BLaER1 treated with 17β-estradiol and CSF1 and Interleukin-3, amounts not matched to agents 10 nM and 100 nM (cell line): ENCODE measurements around the gene IGF1.

Experiments
- H3K27ac ChIP-seq, 11 experiments: shearing (Covaris generic); formaldehyde crosslinking; 2 replicates each; pipeline ENCODE4 v1.8.1; 2022
- H3K27me3 ChIP-seq, 11 experiments: shearing (Covaris generic); formaldehyde crosslinking; 2 replicates each; pipeline ENCODE4 v1.8.1; 2022
- H3K36me3 ChIP-seq, 11 experiments: shearing (Covaris generic); formaldehyde crosslinking; 2 replicates each; pipeline ENCODE4 v1.8.1; 2022
- H3K4me1 ChIP-seq, 10 experiments: shearing (Covaris generic); formaldehyde crosslinking; 2 replicates each; pipeline ENCODE4 v1.8.1; 2022
- H3K4me2 ChIP-seq, 11 experiments: shearing (Covaris generic); formaldehyde crosslinking; 2 replicates each; pipeline ENCODE4 v1.8.1; 2022
- H3K4me3 ChIP-seq, 10 experiments: shearing (Covaris generic); formaldehyde crosslinking; 2 replicates each; pipeline ENCODE4 v1.8.1; 2022
- H3K9ac ChIP-seq, 11 experiments: shearing (Covaris generic); formaldehyde crosslinking; 2 replicates each; pipeline ENCODE4 v1.8.1; 2022
- H3K9me3 ChIP-seq, 11 experiments: shearing (Covaris generic); formaldehyde crosslinking; replicated peaks in 1 of 11; 2 replicates each; pipeline ENCODE4 v1.8.1; 2022
- H4K20me1 ChIP-seq, 11 experiments: shearing (Covaris generic); formaldehyde crosslinking; 2 replicates each; pipeline ENCODE4 v1.8.1; 2022
- Cebpa-rat ChIP-seq, 11 experiments: shearing (Covaris generic); IDR thresholded peaks; 2 replicates each; pipeline ENCODE4 v1.8.1; 2022

IGF1 gene

DNA sequence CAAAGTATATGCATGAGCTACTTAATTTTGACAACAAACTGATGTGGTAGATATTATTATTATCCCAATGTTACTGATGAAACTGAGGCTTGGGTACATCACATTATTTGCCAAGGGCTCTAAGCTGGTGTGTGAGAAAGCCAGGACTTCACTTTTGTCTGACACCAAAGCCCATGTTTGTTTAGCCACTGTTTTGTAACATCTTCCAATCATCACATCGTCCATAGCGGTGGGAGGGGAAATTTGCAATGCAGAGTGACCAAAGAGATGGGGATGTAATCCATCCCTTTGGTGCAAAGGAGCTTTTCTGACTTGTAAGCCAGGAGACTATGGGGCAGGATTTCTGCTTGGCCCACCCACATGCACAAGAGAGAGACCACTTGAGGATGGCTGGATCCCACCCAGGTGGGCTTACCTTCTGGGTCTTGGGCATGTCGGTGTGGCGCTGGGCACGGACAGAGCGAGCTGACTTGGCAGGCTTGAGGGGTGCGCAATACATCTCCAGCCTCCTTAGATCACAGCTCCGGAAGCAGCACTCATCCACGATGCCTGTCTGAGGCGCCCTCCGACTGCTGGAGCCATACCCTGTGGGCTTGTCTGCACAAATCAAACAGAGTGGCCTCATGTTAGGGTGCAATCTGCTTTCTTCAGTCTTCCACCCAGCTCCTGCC, 61.1 kb downstream of the IGF1 start:
- Histone ChIP-seq H3K27me3 (no peaks in the 10 kb centered on the region), H3K36me3 (no peaks in the 10 kb centered on the region), H3K4me3 (no peak overlapping the region), H3K4me2 (no peak overlapping the region), H3K4me1 (peaks cover 0 to 16% (median 0%) of the 10 kb centered on the region in 10 experiments; a peak in 4 of 20 replicates), H4K20me1 (no peaks in the 10 kb centered on the region), H3K9ac (no peak overlapping the region), H3K9me3 (no peaks in the 10 kb centered on the region), H3K27ac (no peak overlapping the region)
- TF ChIP-seq Cebpa-rat (IDR thresholded peaks at IDR 0.05), result no peak

DNA sequence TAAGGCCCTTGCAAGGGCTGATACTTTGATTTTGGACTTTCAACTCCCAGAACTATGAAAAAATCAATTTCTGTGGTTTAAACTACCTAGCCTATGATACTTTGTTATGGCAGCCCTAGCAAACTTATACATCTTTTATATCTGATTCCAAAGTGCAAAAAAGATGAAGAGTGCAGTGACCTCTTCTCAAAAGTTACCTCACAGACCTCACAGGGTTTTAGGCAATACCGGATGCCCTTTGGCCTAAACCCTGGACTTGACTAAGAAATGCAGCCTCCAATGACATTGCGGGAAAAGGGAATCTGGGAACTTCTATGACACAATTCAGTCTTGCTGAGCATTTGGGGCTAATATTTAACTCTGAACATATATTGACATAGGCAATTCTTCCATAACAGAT, 63.3 kb downstream of the IGF1 start:
- H3K27ac ChIP-seq, result no peak overlapping the region

DNA sequence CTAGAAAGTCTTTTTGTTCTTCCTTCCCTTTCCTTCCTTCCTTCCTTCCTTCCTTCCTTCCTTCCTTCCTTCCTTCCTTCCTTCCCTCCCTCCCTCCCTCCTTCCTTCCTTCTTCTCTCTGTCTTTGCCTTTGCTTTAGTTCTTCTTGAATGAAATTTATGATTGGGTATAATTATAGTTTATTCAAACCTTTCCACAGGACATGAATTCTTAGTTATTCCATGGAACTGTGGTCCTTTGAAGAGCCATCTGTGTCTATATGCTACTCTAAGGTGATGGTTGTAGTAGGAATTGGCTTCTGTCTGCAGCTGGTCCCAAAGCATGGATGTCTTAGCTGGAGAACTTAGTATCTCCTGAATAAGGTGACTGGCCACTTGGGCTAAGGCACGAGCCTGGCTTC, 64.8 kb downstream of the IGF1 start:
- Histone ChIP-seq H3K9ac (no peak overlapping the region), H3K36me3 (no peaks in the 10 kb centered on the region), H3K9me3 (no peaks in the 10 kb centered on the region), H3K27ac (no peak overlapping the region), H3K27me3 (no peaks in the 10 kb centered on the region), H3K4me3 (no peak overlapping the region), H3K4me2 (no peak overlapping the region), H4K20me1 (no peaks in the 10 kb centered on the region), H3K4me1 (no peaks in the 10 kb centered on the region)
- no peak for TF ChIP-seq Cebpa-rat (IDR thresholded peaks at IDR 0.05)

More for the DNA sequence above, 63.3 kb downstream of the IGF1 start:
- Histone ChIP-seq H3K9me3 (no peaks in the 10 kb centered on the region), H3K27me3 (no peaks in the 10 kb centered on the region), H3K9ac (no peak overlapping the region), H4K20me1 (no peaks in the 10 kb centered on the region), H3K4me1 (peaks cover 0 to 4% (median 0%) of the 10 kb centered on the region in 10 experiments; a peak in 1 of 20 replicates), H3K4me2 (no peak overlapping the region), H3K4me3 (no peak overlapping the region), H3K36me3 (no peaks in the 10 kb centered on the region)
- TF ChIP-seq Cebpa-rat (IDR thresholded peaks at IDR 0.05), result no peak

GRCh38 chr12:102413396-102413795, 67.0 kb downstream of the IGF1 start:
- Histone ChIP-seq H3K4me2 (no peak overlapping the region), H3K4me1 (no peaks in the 10 kb centered on the region), H3K36me3 (no peaks in the 10 kb centered on the region), H3K9ac (no peak overlapping the region), H4K20me1 (no peaks in the 10 kb centered on the region), H3K27me3 (no peaks in the 10 kb centered on the region), H3K4me3 (no peak overlapping the region), H3K9me3 (no peaks in the 10 kb centered on the region), H3K27ac (no peak overlapping the region)
- no peak for TF ChIP-seq Cebpa-rat (IDR thresholded peaks at IDR 0.05)

DNA sequence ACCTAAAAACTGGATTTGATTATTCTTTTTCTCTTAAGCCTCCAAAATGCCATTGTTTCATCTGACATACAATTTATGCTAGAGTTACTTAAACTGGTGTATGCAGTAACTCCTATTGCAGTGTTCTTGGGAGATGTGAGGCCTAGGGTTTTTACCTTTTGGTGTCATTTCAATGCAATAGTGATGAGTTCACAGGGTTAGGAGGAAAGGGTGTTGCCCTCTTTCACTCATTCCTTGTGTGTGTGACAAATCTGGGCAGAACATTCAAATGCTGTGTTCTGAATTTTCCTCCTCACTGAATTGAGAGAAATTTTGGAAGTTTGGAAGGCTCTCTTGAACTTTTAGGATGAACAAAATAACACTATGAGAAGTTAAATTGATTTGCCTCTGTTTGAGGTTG, 69.9 kb downstream of the IGF1 start:
- Histone ChIP-seq H3K4me1 (no peaks in the 10 kb centered on the region), H3K27ac (no peak overlapping the region), H3K27me3 (no peaks in the 10 kb centered on the region), H3K9ac (no peak overlapping the region), H3K9me3 (no peaks in the 10 kb centered on the region), H3K36me3 (no peaks in the 10 kb centered on the region), H3K4me3 (no peak overlapping the region), H4K20me1 (no peaks in the 10 kb centered on the region), H3K4me2 (no peak overlapping the region)
- no peak for TF ChIP-seq Cebpa-rat (IDR thresholded peaks at IDR 0.05)

DNA sequence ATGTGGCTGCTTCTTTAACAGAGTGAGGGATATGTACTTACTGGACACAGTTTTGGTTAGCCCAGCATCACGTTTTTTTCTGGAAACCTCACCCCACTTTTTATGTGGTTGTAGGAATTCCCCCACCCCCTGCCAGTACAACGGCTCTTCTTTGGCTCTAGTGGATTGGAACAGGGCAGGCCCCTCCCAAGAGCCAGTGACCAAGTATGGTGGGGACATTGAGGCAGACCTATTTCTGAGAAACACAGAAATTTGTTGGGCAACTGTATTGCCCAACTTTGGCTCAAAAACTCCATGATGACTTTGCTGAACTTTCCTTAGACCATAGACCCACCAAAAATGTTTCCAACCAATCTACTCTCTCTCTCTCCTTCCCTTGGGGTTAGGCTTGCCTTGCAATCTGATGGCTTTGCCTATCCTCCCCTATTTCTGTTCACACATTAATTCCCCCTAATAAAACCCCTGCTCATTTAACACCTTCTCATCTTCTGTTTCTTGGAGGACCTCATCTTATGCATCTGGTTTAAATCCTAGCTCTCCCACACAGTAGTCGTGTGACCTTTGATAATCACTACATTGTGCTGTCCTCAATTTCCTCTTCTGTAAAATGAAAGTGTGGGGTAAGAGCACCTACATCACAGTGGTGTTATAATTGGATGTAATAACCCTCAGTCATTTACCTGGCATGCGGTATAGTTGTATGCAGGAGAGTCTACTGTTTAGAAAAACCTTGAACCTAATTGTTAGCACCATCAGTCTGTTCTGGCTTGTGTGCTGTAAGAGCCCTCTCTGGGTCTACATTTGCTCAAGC, 71.7 kb downstream of the IGF1 start:
- H3K36me3 ChIP-seq, result no peaks in the 10 kb centered on the region
- no peaks in the 10 kb centered on the region for H3K9me3 ChIP-seq
- H3K4me1 ChIP-seq, result no peaks in the 10 kb centered on the region
- H3K27me3 ChIP-seq, result no peaks in the 10 kb centered on the region
- no peaks in the 10 kb centered on the region for H4K20me1 ChIP-seq
- TF ChIP-seq Cebpa-rat (IDR thresholded peaks at IDR 0.05), result no peak
- no peak overlapping the region for H3K9ac ChIP-seq
- no peak overlapping the region for H3K4me3 ChIP-seq
- H3K4me2 ChIP-seq, result no peak overlapping the region
- no peak overlapping the region for H3K27ac ChIP-seq

- H3K27ac ChIP-seq, result no peak overlapping the region
- no peak overlapping the region for H3K4me3 ChIP-seq
- no peaks in the 10 kb centered on the region for H3K4me1 ChIP-seq
- no peak overlapping the region for H3K9ac ChIP-seq
- H3K27me3 ChIP-seq, result no peaks in the 10 kb centered on the region
- no peaks in the 10 kb centered on the region for H3K36me3 ChIP-seq
- no peaks in the 10 kb centered on the region for H4K20me1 ChIP-seq
- H3K4me2 ChIP-seq, result no peak overlapping the region
- H3K9me3 ChIP-seq, result no peaks in the 10 kb centered on the region
- TF ChIP-seq Cebpa-rat (IDR thresholded peaks at IDR 0.05), result no peak
These were observed 72.4 kb downstream of the IGF1 start for GRCh38 chr12:102407776-102408486.

- TF ChIP-seq Cebpa-rat (IDR thresholded peaks at IDR 0.05), result no peak
- no peaks in the 10 kb centered on the region for H3K36me3 ChIP-seq
- H3K4me1 ChIP-seq, result no peaks in the 10 kb centered on the region
- no peaks in the 10 kb centered on the region for H4K20me1 ChIP-seq
- no peak overlapping the region for H3K27ac ChIP-seq
- H3K4me3 ChIP-seq, result no peak overlapping the region
- H3K27me3 ChIP-seq, result no peaks in the 10 kb centered on the region
- H3K9ac ChIP-seq, result no peak overlapping the region
- no peak overlapping the region for H3K4me2 ChIP-seq
- no peaks in the 10 kb centered on the region for H3K9me3 ChIP-seq
These were observed 74.3 kb downstream of the IGF1 start for GRCh38 chr12:102406033-102406584.

GRCh38 chr12:102401087-102401486, 79.3 kb downstream of the IGF1 start:
- no peak overlapping the region for H3K27ac ChIP-seq
- H3K9me3 ChIP-seq, result no peaks in the 10 kb centered on the region
- no peaks in the 10 kb centered on the region for H3K27me3 ChIP-seq
- H3K4me2 ChIP-seq, result no peak overlapping the region
- H3K4me3 ChIP-seq, result no peak overlapping the region
- H3K9ac ChIP-seq, result no peak overlapping the region
- H3K4me1 ChIP-seq, result no peaks in the 10 kb centered on the region
- H3K36me3 ChIP-seq, result no peaks in the 10 kb centered on the region
- TF ChIP-seq Cebpa-rat (IDR thresholded peaks at IDR 0.05), result no peak
- H4K20me1 ChIP-seq, result no peaks in the 10 kb centered on the region
